ENCODE results near the gene NUDT11.

Gene NUDT11

GRCh38 chrX:51440365-51440764 lies 56.0 kb downstream of the NUDT11 start:
- no peak for DNase-seq (ENCODE audit: low spot score)
- no peak for TF ChIP-seq CTCF (IDR thresholded peaks at IDR 0.05; ENCODE audit: extremely low read depth, missing control alignments)

Measured in GM20000 (cell line).